HCT116 (cell line): ENCODE results near the gene RPS2. TPM values are rescaled to one million over a fixed set of nuclear protein-coding genes. Genes with fewer than 3 reads are reported as not detected.

Experiments
- ATAC-seq: fragments of 200-7000 bp; cut with Tn5 transposase; 2 replicates; pipeline ENCODE4 v1.9.1; 2020; ENCODE audit warnings: mild to moderate bottlenecking, moderate library complexity
- BruUV-seq: library from RNA; stranded (reverse); fragments of 400-500 nt; replicated peaks from 2 replicates; lab custom pipeline; 2021; lab: Mats Ljungman, UMichigan
- CTCF ChIA-PET: fragments of 300-600 bp; sonication (Branson Sonifier 250); formaldehyde crosslinking; loops from one replicate; lab custom pipeline; 2021; ENCODE audit warnings: antibody characterized with exemption; lab: Charles Lee
- POLR2A ChIA-PET: fragments of 300-600, 350-600 bp; sonication (Branson Sonifier 250); formaldehyde crosslinking; loops from one replicate; lab custom pipeline; 2021; ENCODE audit warnings: antibody characterized with exemption; lab: Charles Lee
- RAD21 ChIA-PET, 2 experiments: fragments of 300-600 bp; sonication (Branson Sonifier 250); formaldehyde crosslinking; loops; one replicate each; lab custom pipeline; 2023; ENCODE audit warnings: low total read pairs in 2 of 2; ENCODE audit not compliant: uncharacterized antibody in 2 of 2, unreplicated experiment in 2 of 2, low non-redundant PET in 1 of 2; lab: Charles Lee
- DNase-seq: peaks from one replicate; pipeline ENCODE4 v3.0.0-alpha.2; 2010; ENCODE audit warnings: low read depth, low spot score
- H2AFZ ChIP-seq: fragments of 200-600 bp; shearing (Covaris generic), sonication (generic); 2 replicates; pipeline ENCODE4 v1.6.1; 2017; ENCODE audit warnings: low read depth, mixed run types, mixed read lengths, antibody characterized with exemption, low read length; ENCODE audit not compliant: poor library complexity, severe bottlenecking
- H3K27ac ChIP-seq: 2 replicates; pipeline ENCODE4 v1.5.1; 2012; ENCODE audit warnings: low read depth, low read length
- H3K27me3 ChIP-seq: fragments of 200-600 bp; sonication (generic); 2 replicates; pipeline ENCODE4 v1.6.1; 2016; ENCODE audit warnings: mixed run types, low read length, mixed read lengths; ENCODE audit not compliant: insufficient read depth
- H3K36me3 ChIP-seq, 2 experiments: fragments of 200-500 bp in 1 of 2; fragments of 200-600 bp in 1 of 2; sonication (Bioruptor generic) in 1 of 2; sonication (generic) in 1 of 2; 2 replicates each; pipeline versions ENCODE4 v1.5.1 to v1.6.1; 2014 to 2016; ENCODE audit warnings: low read length in 2 of 2, inconsistent platforms in 1 of 2, mixed read lengths in 1 of 2, mixed run types in 1 of 2; ENCODE audit not compliant: insufficient read depth in 2 of 2, control insufficient read depth in 1 of 2
- H3K4me1 ChIP-seq, 2 experiments: fragments of 200-600 bp in 1 of 2; sonication (generic) in 1 of 2; 2 replicates each; pipeline versions ENCODE4 v1.5.1 to v1.6.1; 2012 to 2017; ENCODE audit warnings: low read length in 2 of 2, inconsistent platforms in 1 of 2, mild to moderate bottlenecking in 1 of 2, mixed read lengths in 1 of 2, mixed run types in 1 of 2, moderate library complexity in 1 of 2; ENCODE audit not compliant: insufficient read depth in 2 of 2, control insufficient read depth in 1 of 2
- H3K4me2 ChIP-seq: fragments of 200-600 bp; sonication (generic); 2 replicates; pipeline ENCODE4 v1.6.1; 2017; ENCODE audit warnings: mixed run types, low read length, mixed read lengths
- H3K4me3 ChIP-seq, 2 experiments: fragments of 200-600 bp in 1 of 2; sonication (generic) in 1 of 2; replicated peaks in 1 of 2; 2 replicates each; pipeline ENCODE4 v1.5.1; 2011 to 2016; ENCODE audit warnings: low read length in 2 of 2, control low read depth in 1 of 2, low read depth in 1 of 2, mild to moderate bottlenecking in 1 of 2, mixed read lengths in 1 of 2, mixed run types in 1 of 2
- H3K79me2 ChIP-seq: fragments of 200-600 bp; sonication (generic); 2 replicates; pipeline ENCODE4 v1.6.1; 2017; ENCODE audit warnings: mild to moderate bottlenecking, mixed run types, low read length, moderate library complexity, mixed read lengths; ENCODE audit not compliant: insufficient read depth
- H3K9ac ChIP-seq: fragments of 200-600 bp; sonication (generic); 2 replicates; pipeline ENCODE4 v1.6.1; 2016; ENCODE audit warnings: low read length, mixed read lengths
- H3K9me2 ChIP-seq: fragments of 200-600 bp; sonication (generic), shearing (Covaris generic); 2 replicates; pipeline ENCODE4 v1.6.1; 2017; ENCODE audit warnings: mixed run types, mild to moderate bottlenecking, moderate library complexity; ENCODE audit not compliant: insufficient read depth
- H3K9me3 ChIP-seq, 2 experiments: fragments of 200-500 bp in 1 of 2; fragments of 200-600 bp in 1 of 2; sonication (Bioruptor generic) in 1 of 2; sonication (generic) in 1 of 2; 2 replicates each; pipeline ENCODE4 v1.6.1; 2014 to 2017; ENCODE audit warnings: low read length in 2 of 2, mixed read lengths in 2 of 2, inconsistent platforms in 1 of 2, low read depth in 1 of 2, mild to moderate bottlenecking in 1 of 2, mixed run types in 1 of 2, moderate library complexity in 1 of 2; ENCODE audit not compliant: control insufficient read depth in 1 of 2, insufficient read depth in 1 of 2
- H4K20me1 ChIP-seq: fragments of 200-600 bp; sonication (generic), shearing (Covaris generic); 2 replicates; pipeline ENCODE4 v1.6.1; 2017; ENCODE audit warnings: mixed run types, mild to moderate bottlenecking, moderate library complexity; ENCODE audit not compliant: insufficient read depth
- ATF3 ChIP-seq: IDR thresholded peaks from 2 replicates; pipeline ENCODE4 v1.6.1; 2012
- CBX3 ChIP-seq: IDR thresholded peaks from 2 replicates; pipeline ENCODE4 v1.6.1; 2012; ENCODE audit warnings: low read depth
- EZH2 ChIP-seq: fragments of 200-600 bp; sonication (generic); IDR thresholded peaks from 2 replicates; pipeline ENCODE4 v1.6.1; 2017; ENCODE audit warnings: antibody characterized with exemption, mixed run types
- EZH2phosphoT487 ChIP-seq: fragments of 200-600 bp; IDR thresholded peaks from 2 replicates; pipeline ENCODE4 v1.6.1; 2018; ENCODE audit warnings: antibody characterized with exemption, borderline replicate concordance
- JUND ChIP-seq: IDR thresholded peaks from 2 replicates; pipeline ENCODE4 v1.6.1; 2012
- POLR2A ChIP-seq: IDR thresholded peaks from 2 replicates; pipeline ENCODE4 v1.7.0; 2011; ENCODE audit warnings: borderline replicate concordance; ENCODE audit not compliant: insufficient read depth, insufficient read length; ENCODE audit errors: extremely low read depth
- SIN3A ChIP-seq: IDR thresholded peaks from 2 replicates; pipeline ENCODE4 v1.6.1; 2012; ENCODE audit warnings: low read depth
- SP1 ChIP-seq: IDR thresholded peaks from 2 replicates; pipeline ENCODE4 v1.6.1; 2012; ENCODE audit warnings: low read depth
- SRF ChIP-seq: IDR thresholded peaks from 2 replicates; pipeline ENCODE4 v1.6.1; 2012; ENCODE audit warnings: low read depth
- ZFX ChIP-seq: fragments of 450-650 bp; IDR thresholded peaks from 2 replicates; pipeline ENCODE4 v1.6.1; 2017
- ZNF274 ChIP-seq: fragments of 200-500 bp; sonication (Bioruptor generic); IDR thresholded peaks from 2 replicates; pipeline ENCODE4 v1.6.1; 2014; ENCODE audit warnings: mild to moderate bottlenecking, low read depth, low read length, inconsistent platforms
- intact Hi-C: fragments of 100-400 bp; cut with micrococcal nuclease; formaldehyde crosslinking; loops from 2 replicates; pipeline ENCODE4 v1.10.0; 2022
- total RNA-seq: library from RNA; stranded (reverse); gene quantifications from one replicate; pipeline ENCODE4 v1.2.1, GENCODE V29; 2021; ENCODE audit not compliant: unreplicated experiment
- TF ChIP-seq, protein P1 (sequence below): IDR thresholded peaks from 2 replicates; pipeline ENCODE4 v1.6.1; 2011; ENCODE audit warnings: mild to moderate bottlenecking, low read length, moderate library complexity; ENCODE audit not compliant: insufficient replicate concordance; ENCODE audit errors: extremely low read depth
- TF ChIP-seq, protein P2 (sequence below): IDR thresholded peaks from 2 replicates; pipeline ENCODE4 v1.6.1; 2012

RPS2 gene
- total RNA-seq, 1 experiment from 2014 or later, result 6,265 TPM

DNA sequence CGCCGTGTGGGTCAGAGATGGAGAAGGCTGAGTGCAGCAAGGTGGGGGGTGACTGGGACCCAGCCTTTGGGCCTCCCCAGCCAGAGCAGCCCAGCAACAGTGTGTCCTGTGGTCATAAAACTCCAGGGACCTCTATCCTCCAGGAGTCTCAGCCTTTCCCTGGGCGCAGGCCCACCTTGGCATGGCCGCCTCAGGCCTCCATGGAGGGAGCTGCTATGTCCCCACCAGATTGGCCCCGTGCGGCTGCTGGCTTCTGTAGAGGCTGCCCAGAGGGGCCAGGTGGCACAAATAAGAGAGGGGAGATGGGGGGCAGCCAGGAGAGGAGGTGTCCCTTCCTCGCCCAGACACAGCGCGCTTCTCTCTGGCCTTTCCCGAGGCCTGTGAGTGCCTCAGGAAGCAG is 22.6 kb upstream of the RPS2 start:
- TF ChIP-seq SIN3A (no peak), EZH2 (no peak), SRF (no peak), SP1 (no peak), EZH2phosphoT487 (no peak), POLR2A (no peak), CBX3 (no peak)
- Histone ChIP-seq H3K9me3 (no peaks in the 10 kb centered on the region), H3K4me1 (peaks cover 28 to 51% of the 10 kb centered on the region in 2 experiments), H2AFZ (no peak overlapping the region), H3K9ac (no peak overlapping the region), H3K27me3 (no peaks in the 10 kb centered on the region), H3K36me3 (peaks cover 6 to 14% of the 10 kb centered on the region in 2 experiments; a peak in 2 of 4 replicates), H4K20me1 (no peaks in the 10 kb centered on the region), H3K79me2 (peaks cover 20% of the 10 kb centered on the region), H3K27ac (no peak overlapping the region), H3K4me3 (no peak overlapping the region), H3K4me2 (no peak overlapping the region), H3K9me2 (no peaks in the 10 kb centered on the region)
- DNase-seq (no peak), ATAC-seq (no peak)
- BruUV-seq, result no TSS peak
- ChIA-PET RAD21 (no interaction called here), POLR2A (interaction anchor here (1.3 kb wide), 1 partner anchor 22 kb away, joined by 3 read pairs; the partner anchor contains the start of gene RPS2), CTCF (no interaction called here)
- intact Hi-C loops, result no loop called here

DNA sequence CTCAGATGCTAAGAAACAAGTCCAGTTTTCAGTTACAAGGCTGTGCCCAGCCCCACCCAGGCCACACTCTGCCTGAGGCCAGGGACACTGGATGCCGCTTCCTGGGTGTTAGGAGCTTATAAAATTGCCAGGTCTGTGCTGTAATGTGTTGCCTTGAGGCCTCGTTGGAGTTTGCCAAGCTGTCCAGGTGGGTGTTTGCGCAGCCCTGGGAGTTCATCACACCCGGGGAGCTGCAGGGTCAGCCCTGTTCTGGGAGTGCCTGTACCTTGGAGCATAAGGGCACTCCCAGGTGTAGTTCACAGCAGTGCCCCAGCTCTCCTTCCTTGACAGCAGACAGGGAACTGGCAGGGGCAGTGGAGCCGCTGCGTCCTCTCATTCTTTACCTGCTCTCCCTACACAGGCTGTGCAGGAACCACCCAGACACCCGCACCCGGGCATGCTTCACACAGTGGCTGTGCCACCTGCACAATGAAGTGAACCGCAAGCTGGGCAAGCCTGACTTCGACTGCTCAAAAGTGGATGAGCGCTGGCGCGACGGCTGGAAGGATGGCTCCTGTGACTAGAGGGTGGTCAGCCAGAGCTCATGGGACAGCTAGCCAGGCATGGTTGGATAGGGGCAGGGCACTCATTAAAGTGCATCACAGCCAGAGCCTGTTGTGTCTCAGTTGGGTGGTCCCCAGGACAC is 21.0 kb upstream of the RPS2 start:
- H3K4me1 ChIP-seq, result peaks cover 41 to 57% of the 10 kb centered on the region in 2 experiments
- no peaks in the 10 kb centered on the region for H3K27me3 ChIP-seq
- H3K79me2 ChIP-seq, result peaks cover 20% of the 10 kb centered on the region
- no peaks in the 10 kb centered on the region for H3K9me3 ChIP-seq
- DNase-seq (no peak), ATAC-seq (no peak)
- RAD21 ChIA-PET, result no interaction called here
- H3K36me3 ChIP-seq, result peaks cover 6 to 14% of the 10 kb centered on the region in 2 experiments; a peak in 2 of 4 replicates
- CTCF ChIA-PET, result no interaction called here
- intact Hi-C loops, result no loop called here
- no peaks in the 10 kb centered on the region for H4K20me1 ChIP-seq
- TF ChIP-seq ZFX (no peak), ATF3 (no peak), SIN3A (no peak), JUND (no peak), CBX3 (no peak), ZNF274 (no peak)
- TF ChIP-seq, protein P1, sequence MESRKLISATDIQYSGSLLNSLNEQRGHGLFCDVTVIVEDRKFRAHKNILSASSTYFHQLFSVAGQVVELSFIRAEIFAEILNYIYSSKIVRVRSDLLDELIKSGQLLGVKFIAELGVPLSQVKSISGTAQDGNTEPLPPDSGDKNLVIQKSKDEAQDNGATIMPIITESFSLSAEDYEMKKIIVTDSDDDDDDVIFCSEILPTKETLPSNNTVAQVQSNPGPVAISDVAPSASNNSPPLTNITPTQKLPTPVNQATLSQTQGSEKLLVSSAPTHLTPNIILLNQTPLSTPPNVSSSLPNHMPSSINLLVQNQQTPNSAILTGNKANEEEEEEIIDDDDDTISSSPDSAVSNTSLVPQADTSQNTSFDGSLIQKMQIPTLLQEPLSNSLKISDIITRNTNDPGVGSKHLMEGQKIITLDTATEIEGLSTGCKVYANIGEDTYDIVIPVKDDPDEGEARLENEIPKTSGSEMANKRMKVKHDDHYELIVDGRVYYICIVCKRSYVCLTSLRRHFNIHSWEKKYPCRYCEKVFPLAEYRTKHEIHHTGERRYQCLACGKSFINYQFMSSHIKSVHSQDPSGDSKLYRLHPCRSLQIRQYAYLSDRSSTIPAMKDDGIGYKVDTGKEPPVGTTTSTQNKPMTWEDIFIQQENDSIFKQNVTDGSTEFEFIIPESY, result no peak
- TF ChIP-seq, protein P2, sequence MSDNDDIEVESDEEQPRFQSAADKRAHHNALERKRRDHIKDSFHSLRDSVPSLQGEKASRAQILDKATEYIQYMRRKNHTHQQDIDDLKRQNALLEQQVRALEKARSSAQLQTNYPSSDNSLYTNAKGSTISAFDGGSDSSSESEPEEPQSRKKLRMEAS, result no peak
- peak overlapping the region; percentile 96 for H3K9ac ChIP-seq
- peak overlapping the region; percentile 95 for H3K4me2 ChIP-seq
- BruUV-seq, result no TSS peak
- H2AFZ ChIP-seq, result no peak overlapping the region
- H3K27ac ChIP-seq, result peak overlapping the region; percentile 84
- POLR2A ChIA-PET, result interaction anchor here (12.5 kb wide), 1 partner anchor 20 kb away, joined by 104 read pairs; the partner anchor contains the start of genes RNF151 and RPS2
- H3K4me3 ChIP-seq, result peak overlapping the region; percentile 84 to 97
- no peaks in the 10 kb centered on the region for H3K9me2 ChIP-seq
